ENCODE results near the gene TNK1.
A peak's percentile ranks its signal among the peaks of the same experiment; 100 is the strongest.

TNK1 gene

GRCh38 chr17:7403727-7403976, 22.8 kb downstream of the TNK1 start:
- ChIA-PET CTCF (interaction anchor here (0.6 to 1.4 kb wide), 5 partner anchors 15 to 157 kb away, joined by 3 to 8 read pairs (median 3); no protein-coding TSS in a partner anchor), POLR2A (interaction anchor here (0.7 to 1.4 kb wide), 18 partner anchors 8 to 162 kb away, joined by 3 to 11 read pairs (median 4); partner anchors contain the start of genes PLSCR3, POLR2A, TMEM102 and ZBTB4)
- no peak for DNase-seq (ENCODE audit: low read depth, low spot score)
- TF ChIP-seq, protein P1, sequence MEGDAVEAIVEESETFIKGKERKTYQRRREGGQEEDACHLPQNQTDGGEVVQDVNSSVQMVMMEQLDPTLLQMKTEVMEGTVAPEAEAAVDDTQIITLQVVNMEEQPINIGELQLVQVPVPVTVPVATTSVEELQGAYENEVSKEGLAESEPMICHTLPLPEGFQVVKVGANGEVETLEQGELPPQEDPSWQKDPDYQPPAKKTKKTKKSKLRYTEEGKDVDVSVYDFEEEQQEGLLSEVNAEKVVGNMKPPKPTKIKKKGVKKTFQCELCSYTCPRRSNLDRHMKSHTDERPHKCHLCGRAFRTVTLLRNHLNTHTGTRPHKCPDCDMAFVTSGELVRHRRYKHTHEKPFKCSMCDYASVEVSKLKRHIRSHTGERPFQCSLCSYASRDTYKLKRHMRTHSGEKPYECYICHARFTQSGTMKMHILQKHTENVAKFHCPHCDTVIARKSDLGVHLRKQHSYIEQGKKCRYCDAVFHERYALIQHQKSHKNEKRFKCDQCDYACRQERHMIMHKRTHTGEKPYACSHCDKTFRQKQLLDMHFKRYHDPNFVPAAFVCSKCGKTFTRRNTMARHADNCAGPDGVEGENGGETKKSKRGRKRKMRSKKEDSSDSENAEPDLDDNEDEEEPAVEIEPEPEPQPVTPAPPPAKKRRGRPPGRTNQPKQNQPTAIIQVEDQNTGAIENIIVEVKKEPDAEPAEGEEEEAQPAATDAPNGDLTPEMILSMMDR (IDR thresholded peaks at IDR 0.05; ENCODE audit: insufficient read depth, low read length, missing control alignments), result no peak
- H3K4me3 ChIP-seq (ENCODE audit: low read depth, low read length), result peak overlapping the region; percentile 81

- POLR2A ChIA-PET, result interaction anchor here (0.6 to 1.4 kb wide), 21 partner anchors 9 to 169 kb away, joined by 3 to 11 read pairs (median 4); partner anchors contain the start of genes PLSCR3, POLR2A, TMEM102 and ZBTB4
- CTCF ChIA-PET, result interaction anchor here (0.6 to 1.4 kb wide), 4 partner anchors 15 to 157 kb away, joined by 3 to 8 read pairs (median 4); no protein-coding TSS in a partner anchor
- TF ChIP-seq, protein P1 (IDR thresholded peaks at IDR 0.05; ENCODE audit: insufficient read depth, low read length, missing control alignments), result no peak
- H3K4me3 ChIP-seq (ENCODE audit: low read depth, low read length), result peak within 1 kb of the TSS; percentile 83
- peak; percentile 96 for DNase-seq (ENCODE audit: low read depth, low spot score)
Measured at GRCh38 chr17:7403977-7404736, 23.3 kb downstream of the TNK1 start, which contains the start of gene TMEM256. TMEM256 (minus strand) TSS chr17:7404097; CDS start chr17:7404084, 13 bp downstream.

GRCh38 chr17:7404737-7405349, 24.0 kb downstream of the TNK1 start:
- ChIA-PET CTCF (interaction anchor here (1.4 kb wide), 1 partner anchor 156 kb away, joined by 5 read pairs; no protein-coding TSS in a partner anchor), POLR2A (interaction anchor here (0.6 to 1.4 kb wide), 16 partner anchors 8 to 169 kb away, joined by 3 to 11 read pairs (median 4); partner anchors contain the start of genes PLSCR3, POLR2A and ZBTB4)
- peak overlapping the region; percentile 83 for H3K4me3 ChIP-seq (ENCODE audit: low read depth, low read length)
- TF ChIP-seq, protein P1 (IDR thresholded peaks at IDR 0.05; ENCODE audit: insufficient read depth, low read length, missing control alignments), result no peak
- no peak for DNase-seq (ENCODE audit: low read depth, low spot score)

- TF ChIP-seq, protein P1 (IDR thresholded peaks at IDR 0.05; ENCODE audit: insufficient read depth, low read length, missing control alignments), result no peak
- ChIA-PET CTCF (interaction anchor here (0.7 to 2.0 kb wide), 2 partner anchors 31 to 155 kb away, joined by 3 to 12 read pairs; partner anchors contain the start of gene TMEM102), POLR2A (interaction anchor here (0.7 to 1.3 kb wide), 3 partner anchors 18 to 57 kb away, joined by 3 to 6 read pairs (median 3); partner anchors contain the start of gene SPEM2)
- DNase-seq (ENCODE audit: low read depth, low spot score), result no peak
- peak overlapping the region; percentile 83 for H3K4me3 ChIP-seq (ENCODE audit: low read depth, low read length)
Measured at GRCh38 chr17:7405350-7406234, 24.7 kb downstream of the TNK1 start.

GRCh38 chr17:7406235-7406825, 25.4 kb downstream of the TNK1 start:
- CTCF ChIA-PET, result interaction anchor here (0.7 to 2.0 kb wide), 3 partner anchors 17 to 154 kb away, joined by 3 to 12 read pairs (median 3); partner anchors contain the start of gene TMEM102
- peak overlapping the region; percentile 83 for H3K4me3 ChIP-seq (ENCODE audit: low read depth, low read length)
- TF ChIP-seq, protein P1 (IDR thresholded peaks at IDR 0.05; ENCODE audit: insufficient read depth, low read length, missing control alignments), result no peak
- POLR2A ChIA-PET, result interaction anchor here (0.7 to 1.3 kb wide), 3 partner anchors 17 to 58 kb away, joined by 3 to 6 read pairs (median 3); partner anchors contain the start of gene SPEM2
- no peak for DNase-seq (ENCODE audit: low read depth, low spot score)
